LNCaP clone FGC (cell line): ENCODE results near the gene UTP11.
A peak's percentile ranks its signal among the peaks of the same experiment; 100 is the strongest.

Experiments used
- DNase-seq: peaks from one replicate; pipeline ENCODE4 v3.0.0-alpha.2; 2011; ENCODE audit warnings: low read depth
- H3K4me3 ChIP-seq: 2 replicates; pipeline ENCODE4 v1.5.1; 2011; ENCODE audit warnings: mild to moderate bottlenecking, low read depth, low read length, control low read depth
- TF ChIP-seq, protein P1 (sequence below): IDR thresholded peaks from 2 replicates; pipeline ENCODE4 v1.5.1; 2012; ENCODE audit warnings: mild to moderate bottlenecking; ENCODE audit not compliant: control insufficient read depth, insufficient read depth; ENCODE audit errors: extremely low read depth

UTP11 gene

DNA sequence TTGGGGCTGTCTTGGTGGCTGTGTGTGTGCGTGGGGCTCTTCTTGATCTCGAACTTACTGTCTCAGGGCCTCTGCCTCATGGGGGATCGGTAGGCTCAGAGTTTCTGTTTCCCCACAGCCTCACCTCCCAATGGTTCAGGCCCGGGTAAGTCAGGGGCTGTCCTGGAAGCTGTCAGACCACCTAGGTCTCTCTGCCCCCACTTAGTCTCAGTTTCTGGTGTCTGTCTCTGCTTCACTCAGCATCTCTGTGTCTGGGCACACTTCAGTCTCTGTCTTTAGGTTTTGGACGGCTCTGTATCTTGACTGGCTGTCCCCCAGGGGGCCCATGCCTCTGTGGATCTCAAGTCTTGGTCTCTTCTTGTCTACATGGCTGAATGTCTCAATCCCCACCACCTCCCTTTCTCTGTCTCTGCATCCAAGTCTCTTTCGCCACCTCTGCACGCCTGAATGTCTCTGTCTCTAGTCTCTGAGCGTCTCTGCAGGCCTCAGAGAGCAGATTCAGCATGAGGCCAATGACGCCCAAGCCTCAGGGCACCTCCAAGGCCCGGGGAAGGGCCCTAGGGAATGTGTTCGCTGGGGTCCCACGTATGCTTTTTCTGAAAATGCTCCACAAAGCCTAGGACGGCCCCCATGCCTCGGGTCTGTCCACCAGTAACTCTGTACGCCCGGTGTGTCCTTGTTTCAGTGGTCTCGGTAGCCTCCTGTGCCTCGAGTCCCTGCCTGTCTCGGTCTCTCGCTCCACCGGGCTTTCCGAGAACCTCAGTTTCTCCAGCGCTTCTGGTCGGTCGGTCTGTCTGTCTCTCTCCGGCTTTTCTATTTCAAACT is 8.0 kb upstream of the UTP11 start:
- peak overlapping the region; percentile 49 for H3K4me3 ChIP-seq
- no peak for DNase-seq
- TF ChIP-seq, protein P1, sequence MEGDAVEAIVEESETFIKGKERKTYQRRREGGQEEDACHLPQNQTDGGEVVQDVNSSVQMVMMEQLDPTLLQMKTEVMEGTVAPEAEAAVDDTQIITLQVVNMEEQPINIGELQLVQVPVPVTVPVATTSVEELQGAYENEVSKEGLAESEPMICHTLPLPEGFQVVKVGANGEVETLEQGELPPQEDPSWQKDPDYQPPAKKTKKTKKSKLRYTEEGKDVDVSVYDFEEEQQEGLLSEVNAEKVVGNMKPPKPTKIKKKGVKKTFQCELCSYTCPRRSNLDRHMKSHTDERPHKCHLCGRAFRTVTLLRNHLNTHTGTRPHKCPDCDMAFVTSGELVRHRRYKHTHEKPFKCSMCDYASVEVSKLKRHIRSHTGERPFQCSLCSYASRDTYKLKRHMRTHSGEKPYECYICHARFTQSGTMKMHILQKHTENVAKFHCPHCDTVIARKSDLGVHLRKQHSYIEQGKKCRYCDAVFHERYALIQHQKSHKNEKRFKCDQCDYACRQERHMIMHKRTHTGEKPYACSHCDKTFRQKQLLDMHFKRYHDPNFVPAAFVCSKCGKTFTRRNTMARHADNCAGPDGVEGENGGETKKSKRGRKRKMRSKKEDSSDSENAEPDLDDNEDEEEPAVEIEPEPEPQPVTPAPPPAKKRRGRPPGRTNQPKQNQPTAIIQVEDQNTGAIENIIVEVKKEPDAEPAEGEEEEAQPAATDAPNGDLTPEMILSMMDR: no peak

DNA sequence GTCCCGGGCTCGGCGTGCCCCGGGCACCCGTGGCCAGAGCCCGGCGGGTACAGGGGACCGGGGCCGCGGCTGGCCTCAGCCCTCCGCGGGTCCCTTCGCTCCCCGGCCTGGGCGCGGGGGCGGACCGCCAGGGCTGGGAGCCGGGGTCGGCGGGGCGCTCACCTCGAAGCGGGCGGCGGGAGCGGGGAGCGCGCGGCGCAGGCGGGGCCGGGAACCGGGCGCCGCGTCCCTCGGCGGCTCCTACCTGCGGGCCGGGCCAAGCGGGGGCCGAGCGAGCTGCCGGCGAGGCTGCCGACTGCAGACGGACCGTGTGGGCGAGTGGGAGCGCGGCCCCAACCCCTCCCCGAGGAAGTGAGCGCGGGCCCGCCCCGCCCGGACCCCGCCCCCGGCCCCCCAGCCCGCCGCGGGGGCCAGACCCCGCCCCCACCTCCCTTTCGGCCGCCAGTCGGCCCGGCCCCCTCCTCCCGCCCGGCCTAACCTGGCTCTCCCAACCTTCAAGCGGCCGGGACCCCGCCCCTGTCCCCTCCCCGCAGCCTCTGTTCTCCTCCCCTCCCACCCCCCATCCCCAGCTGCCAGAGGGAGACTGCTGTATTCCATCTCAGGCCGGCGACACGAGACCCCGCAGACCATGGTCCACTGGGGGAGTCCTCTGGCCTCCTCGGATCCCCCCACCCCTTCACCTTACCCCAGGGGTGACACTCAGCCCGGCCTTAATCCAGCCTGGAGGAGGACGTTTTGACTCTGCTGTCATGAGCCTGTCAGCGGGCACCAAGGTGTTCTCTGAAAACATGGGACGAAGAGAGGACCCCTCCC is 7.1 kb upstream of the UTP11 start, which contains the start of gene FHL3:
TSS of gene FHL3 (minus strand) at position 320 of the 813 bp plus-strand sequence. CDS start 6,102 bp downstream, outside the sequence.
- no peak for DNase-seq
- TF ChIP-seq, protein P1: no peak
- H3K4me3 ChIP-seq: peak within 1 kb of the TSS; percentile 49

DNA sequence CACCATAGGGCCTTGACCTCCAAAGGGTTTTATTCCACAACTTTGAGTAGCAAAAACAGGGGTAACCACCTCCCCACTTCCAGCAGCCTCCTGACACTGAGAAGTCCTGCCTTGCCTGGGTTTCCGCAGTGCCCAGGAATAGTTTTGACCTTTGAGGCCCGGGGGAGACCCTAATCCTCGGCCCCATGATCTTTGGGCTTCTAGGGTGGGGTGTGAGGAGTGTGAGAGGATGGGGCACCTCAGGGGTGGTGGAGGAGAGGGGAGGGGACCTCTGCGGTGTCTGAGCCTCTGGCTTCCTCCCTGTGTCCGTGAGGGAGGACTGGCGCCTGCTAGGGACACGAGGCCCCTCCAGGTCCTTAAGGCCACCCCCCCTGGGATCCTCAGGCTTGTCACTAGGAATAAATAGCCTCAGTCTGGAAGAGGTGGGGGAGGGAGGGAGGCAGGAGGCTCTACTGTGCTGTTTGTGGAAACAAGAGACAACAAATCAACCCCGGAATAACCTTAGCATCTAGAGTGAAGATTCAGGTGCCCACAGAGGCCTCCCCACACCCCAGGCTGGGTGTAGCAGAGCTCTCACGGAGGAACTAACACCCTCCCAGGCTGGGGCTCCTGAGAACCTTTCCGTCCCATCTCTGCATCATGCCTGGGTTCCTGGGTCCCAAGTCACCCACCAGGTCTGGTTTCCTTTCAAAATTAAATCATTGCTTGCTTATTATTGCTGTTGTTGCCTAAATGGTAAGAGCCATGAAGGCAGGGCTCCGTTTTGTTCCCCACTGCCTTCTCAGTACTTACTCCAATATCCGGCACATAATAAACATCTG is 6.3 kb upstream of the UTP11 start:
- DNase-seq: no peak
- TF ChIP-seq, protein P1: no peak
- H3K4me3 ChIP-seq: peak overlapping the region; percentile 21; the same call in 1 of the 2 replicates

DNA sequence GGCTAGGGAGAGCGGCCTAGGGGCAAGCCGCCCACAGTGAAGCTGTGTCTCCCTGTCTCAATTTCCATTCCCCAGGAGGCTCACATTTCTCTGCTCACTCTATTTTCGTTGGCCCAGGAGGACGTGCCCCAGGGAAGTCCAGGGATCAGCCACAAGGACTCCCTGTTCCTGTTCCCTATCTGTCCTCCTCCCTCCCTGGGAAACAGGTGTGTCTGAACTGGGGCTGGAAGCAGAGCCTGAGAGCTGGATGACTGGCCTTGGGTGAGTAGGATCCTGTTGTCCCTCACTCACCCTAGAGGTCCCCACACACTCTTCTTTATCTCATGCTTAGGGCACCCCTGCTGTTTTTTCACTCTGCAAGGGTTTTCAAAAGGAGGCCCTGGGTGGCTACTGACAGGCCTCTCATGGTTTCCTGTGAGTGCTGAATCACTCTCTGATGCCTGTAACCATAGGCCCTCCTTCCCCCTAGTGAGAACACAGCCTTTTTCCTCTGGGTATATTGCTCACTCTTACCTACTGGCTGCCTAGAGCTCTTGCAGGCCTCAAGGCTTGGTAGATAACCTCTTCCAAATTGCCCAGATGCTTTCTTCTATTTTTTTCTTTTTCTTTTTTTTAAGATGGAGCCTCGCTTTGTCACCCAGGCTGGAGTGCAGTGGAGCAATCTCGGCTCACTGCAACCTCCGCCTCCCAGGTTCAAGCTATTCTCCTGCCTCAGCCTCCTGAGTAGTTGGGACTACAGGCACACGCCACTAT is 3.3 kb upstream of the UTP11 start:
- no peak for DNase-seq
- H3K4me3 ChIP-seq: no peak overlapping the region

DNA sequence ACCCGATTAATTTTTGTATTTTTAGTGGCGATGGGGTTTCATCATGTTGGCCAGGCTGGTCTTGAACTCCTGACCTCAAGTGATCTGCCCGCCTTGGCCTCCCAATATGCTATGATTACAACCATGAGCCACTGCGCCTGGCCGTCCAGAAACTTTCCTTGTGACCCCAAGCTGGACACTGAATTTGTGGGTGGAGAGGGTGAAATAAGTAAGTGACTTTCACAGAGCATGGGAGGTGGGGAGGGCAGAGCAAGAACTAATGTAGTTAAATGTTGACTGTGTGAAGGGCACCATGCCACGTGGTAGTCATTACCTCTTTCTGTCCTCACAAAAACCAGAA is 2.7 kb upstream of the UTP11 start:
- H3K4me3 ChIP-seq: no peak overlapping the region
- no peak for DNase-seq
- TF ChIP-seq, protein P1: no peak

More for the DNA sequence above, 3.3 kb upstream of the UTP11 start:
- TF ChIP-seq, protein P1: no peak

DNA sequence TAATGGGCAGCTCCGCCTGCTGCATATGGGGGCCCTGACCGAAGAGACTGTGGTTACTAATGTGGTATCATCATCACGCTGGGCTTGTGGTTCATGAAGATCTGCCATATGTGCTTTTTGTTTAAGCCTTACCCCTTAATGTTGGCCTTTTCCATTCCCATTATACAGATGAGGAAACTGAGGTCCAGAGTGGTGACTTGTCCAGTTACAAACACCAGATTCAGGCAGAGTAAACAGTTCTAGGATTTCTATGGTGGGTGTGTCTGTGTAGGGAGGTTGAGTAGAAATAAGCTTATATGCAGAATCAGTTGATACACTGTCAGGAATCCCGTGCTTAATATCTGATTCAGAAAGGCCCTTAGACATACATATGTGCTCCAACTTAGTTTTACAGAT is 691 bp downstream of the UTP11 start:
- peak overlapping the region; percentile 76 for H3K4me3 ChIP-seq
- DNase-seq: no peak
- TF ChIP-seq, protein P1: no peak
